Urothelium cell line (cell line): Measurements from ENCODE around the gene RPS25.
"Not testable (repeated sequence)": the region's sequence is repeated elsewhere in the genome, so short reads cannot be mapped to it uniquely, and the experiment has no call there.

Experiments used
- DNase-seq: peaks from one replicate; pipeline ENCODE4 v3.0.0; 2011; ENCODE audit warnings: low spot score, mixed read lengths
- FAIRE-seq: peaks from 2 replicates; lab custom pipeline; 2011; peaks lifted over from hg19 to GRCh38; lab: Jason Lieb, UNC

RPS25 gene

DNA sequence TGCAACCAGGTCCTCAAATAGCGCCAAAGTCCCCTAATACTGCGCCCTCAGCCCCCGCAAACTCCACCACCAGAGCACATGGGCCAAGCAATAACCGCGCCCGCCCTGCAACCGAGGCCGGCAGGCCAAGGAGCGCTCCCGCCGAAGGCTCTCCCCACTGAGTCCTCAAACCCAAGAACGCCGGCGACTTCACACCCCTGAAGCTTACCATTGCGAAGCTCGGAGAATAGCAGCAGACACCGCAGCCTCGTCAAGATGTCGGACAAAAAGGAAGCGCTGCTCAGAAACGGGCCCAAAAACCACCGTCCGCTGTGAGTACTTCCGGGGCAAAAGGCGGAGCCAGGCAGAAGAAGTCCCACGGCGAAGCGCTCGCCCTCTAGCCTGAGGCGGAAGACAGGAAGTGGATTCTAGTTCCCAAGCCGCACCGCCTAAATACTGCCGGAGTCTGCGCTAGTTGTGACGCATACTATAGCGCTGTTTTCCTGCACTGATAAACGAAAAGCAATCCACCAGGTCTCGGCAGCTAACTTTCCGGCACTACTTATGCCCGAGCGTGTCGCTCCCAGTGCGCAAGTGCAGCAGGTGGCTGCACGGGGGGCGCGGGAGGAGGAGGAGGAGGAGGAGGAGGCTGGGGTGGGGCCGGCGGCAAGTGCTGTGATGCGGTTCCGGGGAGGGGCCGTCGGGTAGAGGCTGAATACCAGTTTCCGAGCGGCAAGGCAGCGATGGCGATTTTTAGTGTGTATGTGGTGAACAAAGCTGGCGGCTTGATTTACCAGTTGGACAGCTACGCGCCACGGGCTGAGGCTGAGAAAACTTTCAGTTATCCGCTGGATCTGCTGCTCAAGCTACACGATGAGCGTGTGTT, at the start of gene RPS25, which contains the start of gene TRAPPC4:
RPS25 (minus strand) TSS at position 270 of the 865 bp plus-strand sequence; CDS start at position 211, 59 bp downstream.
TRAPPC4 (plus strand) TSS at position 693 of the 865 bp plus-strand sequence; CDS start at position 723, 30 bp downstream.
- DNase-seq (peak; percentile 88), FAIRE-seq (no peak)

DNA sequence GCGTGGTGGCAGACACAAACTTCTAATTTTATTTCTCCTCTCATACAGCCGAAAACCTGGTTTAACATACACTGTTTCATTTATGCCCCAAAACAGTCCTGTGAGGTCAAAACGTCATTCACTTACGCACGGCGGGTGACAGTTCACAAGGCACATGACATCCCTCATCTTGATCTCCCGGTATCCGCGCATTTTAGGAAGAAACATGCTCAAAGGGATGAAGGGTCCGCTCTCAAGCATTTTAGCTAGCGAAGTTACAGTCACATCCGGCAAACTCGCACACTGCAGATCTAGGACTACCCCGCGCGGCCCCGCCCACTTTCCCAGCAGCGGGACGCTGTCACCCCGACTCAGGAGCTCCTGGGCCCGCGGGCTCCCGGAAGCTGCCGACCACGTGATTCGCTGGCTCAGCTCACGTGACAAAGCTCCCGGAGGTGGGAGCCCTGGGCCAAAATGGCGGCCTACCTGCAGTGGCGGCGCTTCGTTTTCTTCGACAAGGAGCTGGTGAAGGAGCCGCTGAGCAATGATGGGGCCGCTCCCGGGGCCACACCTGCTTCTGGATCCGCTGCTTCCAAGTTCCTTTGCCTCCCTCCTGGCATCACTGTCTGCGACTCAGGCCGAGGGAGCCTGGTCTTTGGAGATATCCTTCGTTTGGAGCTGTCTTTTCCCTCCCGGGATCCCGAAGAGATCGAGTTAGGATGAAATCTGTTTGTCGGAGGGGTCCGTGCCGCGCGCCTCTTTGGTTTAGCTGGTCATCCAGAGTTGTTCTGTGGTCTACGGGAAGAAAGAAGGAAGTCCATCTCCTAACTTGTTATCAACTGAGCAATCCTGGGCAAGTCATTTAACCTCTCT, 49.5 kb upstream of the RPS25 start, which contains the start of gene VPS11:
VPS11 (plus strand) TSS at position 448 of the 852 bp plus-strand sequence; CDS start at position 454, 6 bp downstream.
- FAIRE-seq (no peak), DNase-seq (peak; percentile 96)

GRCh38 chr11:119065369-119065768, 47.2 kb upstream of the RPS25 start:
- DNase-seq (peak; percentile 12), FAIRE-seq (no peak)

DNA sequence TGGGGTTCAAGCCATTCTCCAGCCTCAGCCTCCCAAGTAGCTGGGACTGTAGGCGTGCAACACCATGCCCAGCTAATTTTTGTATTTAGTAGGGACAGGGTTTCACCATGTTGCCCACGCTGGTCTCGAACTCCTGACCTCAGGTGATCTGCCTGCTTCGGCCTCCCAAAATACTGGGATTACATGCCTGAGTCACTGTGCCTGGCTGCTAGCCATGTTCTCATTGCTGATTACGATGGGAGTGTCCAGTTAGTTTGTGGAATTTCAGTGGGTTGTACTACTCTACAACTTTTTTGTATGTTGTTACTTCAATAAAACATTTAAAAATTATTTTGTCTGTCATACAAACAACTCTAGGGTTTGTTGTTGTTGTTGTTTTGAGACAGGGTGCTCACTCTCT, 44.6 kb upstream of the RPS25 start:
- DNase-seq (no peak), FAIRE-seq (no peak)

GRCh38 chr11:119061256-119061655, 43.1 kb upstream of the RPS25 start:
- no peak for DNase-seq
- no peak for FAIRE-seq

GRCh38 chr11:119059128-119059527, 41.0 kb upstream of the RPS25 start:
- FAIRE-seq, DNase-seq: not testable (repeated sequence)

DNA sequence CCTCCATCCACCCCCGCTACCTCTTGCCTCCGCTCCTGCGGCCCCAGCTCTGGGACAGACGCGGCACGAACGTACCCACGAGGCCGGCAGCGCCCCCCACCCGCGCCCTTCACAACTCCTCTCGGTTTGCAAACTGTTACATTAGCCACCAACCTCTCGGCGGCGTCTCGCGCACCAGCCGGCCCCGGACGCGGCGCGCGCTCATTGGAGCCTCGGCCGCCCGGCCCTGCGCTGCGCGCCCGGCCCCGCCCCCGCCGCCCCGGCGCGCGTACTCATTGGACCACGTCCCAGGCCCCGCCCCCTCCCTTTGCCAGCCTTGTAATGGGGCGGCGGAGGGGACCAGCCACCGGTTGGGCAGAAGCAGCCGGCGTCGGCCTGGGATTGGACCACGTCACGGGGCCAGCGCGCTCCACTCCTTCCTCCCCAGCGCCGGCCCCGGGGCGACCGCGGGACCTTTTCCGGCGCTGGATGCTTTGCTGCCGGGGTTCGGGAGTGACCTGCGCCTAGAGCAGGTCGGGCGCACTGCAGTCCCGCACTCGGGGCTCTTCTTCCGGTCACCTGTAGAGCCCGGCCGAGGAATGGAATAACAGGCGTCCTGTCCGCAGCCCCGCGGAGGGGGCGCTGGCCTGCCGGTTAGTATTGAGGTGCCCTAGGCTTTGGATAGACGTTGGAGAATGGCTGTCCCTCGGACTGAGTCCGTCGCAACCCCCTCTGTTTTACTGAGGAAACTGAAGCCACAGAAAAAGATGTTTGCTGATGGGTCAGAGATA, 39.0 kb upstream of the RPS25 start, which contains the start of gene HYOU1:
HYOU1 (minus strand) TSS at position 206 of the 770 bp plus-strand sequence. CDS start 1,045 bp downstream, outside the sequence.
- DNase-seq (peak; percentile 94), FAIRE-seq (no peak)

GRCh38 chr11:119056421-119056999, 38.4 kb upstream of the RPS25 start:
- peak; percentile 17 for DNase-seq
- no peak for FAIRE-seq

GRCh38 chr11:119055901-119056300, 37.8 kb upstream of the RPS25 start:
- DNase-seq, result peak; percentile 9

DNA sequence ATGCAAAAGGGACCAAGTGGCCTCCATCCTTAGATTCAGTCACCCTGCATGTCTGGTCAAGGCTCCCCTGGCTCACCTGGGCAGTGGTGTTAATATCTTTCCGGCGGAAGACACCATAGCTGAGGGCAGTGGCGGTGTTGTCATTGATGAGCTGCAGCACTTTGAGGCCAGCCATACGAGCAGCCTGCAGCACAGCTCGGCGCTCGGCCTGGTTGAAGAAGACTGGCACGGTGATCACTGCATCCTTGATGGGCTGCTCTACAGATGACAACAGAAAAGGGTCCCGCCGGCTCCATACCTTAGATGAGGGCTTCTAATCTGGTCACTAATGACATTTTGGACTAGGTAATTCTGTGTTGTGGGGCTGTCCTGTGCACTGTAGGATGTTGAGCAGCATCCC, 36.3 kb upstream of the RPS25 start:
- no peak for FAIRE-seq

More at GRCh38 chr11:119055901-119056300, 37.8 kb upstream of the RPS25 start:
- no peak for FAIRE-seq

DNA sequence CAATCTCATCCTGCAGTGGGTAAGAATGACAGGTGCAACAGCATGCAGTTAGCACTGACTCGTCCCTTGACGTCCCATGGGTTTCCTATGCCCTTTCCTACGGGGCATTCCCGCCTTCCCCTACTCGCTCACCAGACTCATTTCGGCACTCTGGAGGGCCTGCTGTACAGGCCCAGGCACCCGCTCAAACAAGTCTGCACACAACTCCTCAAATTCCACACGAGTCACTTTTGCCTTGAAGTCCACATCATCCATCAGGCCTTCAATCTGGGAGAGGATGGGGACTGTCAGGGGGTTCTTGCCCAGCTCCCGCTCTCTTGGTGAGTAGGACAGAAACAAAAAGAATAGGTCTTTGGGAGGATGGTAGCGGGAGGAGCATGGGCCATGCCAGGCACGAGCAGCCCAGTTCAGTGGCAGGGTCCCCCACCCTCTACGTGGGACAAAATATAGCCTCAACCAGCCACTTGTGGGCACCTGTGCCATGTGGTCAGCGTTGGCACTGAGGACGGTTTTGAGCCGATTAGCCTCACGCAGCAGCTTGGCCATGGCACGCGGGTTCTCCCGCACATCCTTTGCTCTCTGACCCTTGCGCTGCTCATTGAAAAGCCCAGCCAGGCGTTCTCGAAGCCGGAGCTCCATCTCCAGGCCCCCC, 34.1 kb upstream of the RPS25 start:
- no peak for DNase-seq
- no peak for FAIRE-seq

More for the DNA sequence above, 36.3 kb upstream of the RPS25 start:
- no peak for DNase-seq

GRCh38 chr11:119051440-119052162, 33.5 kb upstream of the RPS25 start:
- DNase-seq, result no peak
- no peak for FAIRE-seq

DNA sequence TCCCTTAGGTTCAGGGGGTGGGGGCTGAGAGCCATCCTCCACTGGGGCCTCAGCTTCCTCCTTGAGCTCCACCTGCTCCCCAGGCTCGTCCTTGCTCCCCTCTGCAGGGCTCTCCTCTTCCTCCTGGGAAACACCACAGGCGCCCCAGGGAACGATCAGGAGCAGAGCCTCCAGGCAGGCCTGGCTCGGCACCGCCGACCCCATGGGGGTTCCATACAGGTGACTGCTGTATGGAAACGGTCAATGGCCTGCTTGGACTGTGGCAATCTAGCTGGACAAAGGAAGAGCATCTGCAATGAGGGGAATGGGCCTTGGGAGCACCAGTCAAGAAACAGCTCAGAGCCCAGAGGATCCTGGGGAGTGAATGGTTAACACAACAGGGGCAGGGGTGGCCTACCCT, 30.9 kb upstream of the RPS25 start:
- FAIRE-seq (no peak), DNase-seq (no peak)

DNA sequence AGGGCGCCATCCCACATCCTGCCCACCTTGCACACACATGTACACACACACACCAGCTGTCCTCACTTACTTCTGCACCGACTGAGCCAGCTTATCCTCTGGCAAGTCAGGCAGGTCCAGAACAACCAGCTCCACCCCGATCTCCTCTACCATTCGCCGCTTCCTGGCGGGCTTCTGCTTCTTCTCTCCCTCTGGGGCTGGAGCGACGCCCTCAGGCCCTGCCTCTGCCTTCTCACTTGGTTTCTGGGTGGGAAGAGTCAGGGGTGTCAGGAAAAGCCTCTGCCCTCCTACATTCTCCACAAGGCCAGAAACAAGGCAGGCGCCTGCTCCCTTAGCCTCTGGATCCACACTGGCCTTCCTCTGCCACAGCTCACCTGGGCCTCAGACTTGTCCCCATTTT, 30.5 kb upstream of the RPS25 start:
- FAIRE-seq, result no peak
- no peak for DNase-seq

DNA sequence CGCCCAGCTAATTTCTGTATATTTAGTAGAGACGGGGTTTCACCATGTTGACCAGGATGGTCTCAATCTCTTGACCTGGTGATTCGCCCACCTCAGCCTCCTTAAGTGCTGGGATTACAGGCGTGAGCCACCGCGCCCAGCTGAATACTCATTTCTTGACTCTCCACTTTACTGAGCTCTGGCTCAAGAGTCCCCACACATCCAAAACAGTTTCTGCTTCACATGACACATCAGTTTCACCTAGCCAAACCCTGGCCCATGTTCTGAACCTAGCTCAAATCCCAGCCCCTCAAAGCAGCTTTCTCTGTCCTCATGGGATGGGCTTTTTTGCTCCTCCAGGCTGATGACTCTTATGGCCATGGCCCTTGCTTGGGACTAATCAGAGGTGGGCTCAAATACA, 29.1 kb upstream of the RPS25 start:
- FAIRE-seq (no peak), DNase-seq (no peak)

DNA sequence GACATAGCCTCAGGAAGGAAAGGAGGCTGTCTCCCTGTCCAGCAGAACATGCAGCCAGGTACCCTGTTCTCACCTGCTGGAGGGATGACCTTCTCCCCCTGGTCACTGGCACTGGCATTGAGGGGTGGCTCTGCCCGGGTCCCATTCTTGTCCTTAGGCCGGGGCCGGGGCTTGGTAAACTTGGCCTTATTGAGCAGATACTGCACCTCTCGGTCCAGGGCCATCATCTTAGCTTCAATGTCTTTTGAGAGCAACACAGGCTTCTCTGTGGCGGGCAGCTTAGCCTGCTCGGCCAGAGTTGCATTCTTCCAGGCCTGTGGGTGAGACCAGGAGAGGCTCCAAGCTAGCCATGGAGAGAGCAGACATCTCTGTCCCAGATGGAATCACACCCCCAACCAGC, 28.3 kb upstream of the RPS25 start:
- no peak for DNase-seq
- no peak for FAIRE-seq

GRCh38 chr11:119044708-119045107, 26.6 kb upstream of the RPS25 start:
- FAIRE-seq (no peak), DNase-seq (no peak)

DNA sequence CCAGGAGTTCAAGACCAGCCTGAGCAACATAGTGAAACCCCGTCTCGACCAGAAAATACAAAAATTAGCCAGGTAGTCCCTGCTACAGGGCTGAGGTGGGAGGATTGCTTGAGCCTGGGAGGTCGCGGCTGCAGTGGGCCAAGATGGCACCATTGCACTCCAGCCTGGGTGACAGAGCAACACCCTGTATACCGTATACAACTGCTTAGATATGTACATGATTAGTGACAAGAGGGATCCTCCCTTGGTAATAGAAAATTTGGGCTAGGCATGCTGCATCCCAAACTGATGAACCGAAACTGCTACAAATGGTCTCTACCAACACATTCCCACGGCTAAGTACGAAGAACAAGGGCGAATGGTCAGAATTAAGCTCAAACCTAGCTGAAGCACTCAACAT, 24.8 kb upstream of the RPS25 start:
- no peak for DNase-seq
- FAIRE-seq, result no peak
